GM18519 (cell line): ENCODE results near the gene CLDN12.
A peak's percentile ranks its signal among the peaks of the same experiment; 100 is the strongest.
"Not testable (repeated sequence)": the region's sequence is repeated elsewhere in the genome, so short reads cannot be mapped to it uniquely, and the experiment has no call there.

Experiments used
- ATAC-seq: cut with Tn5 transposase; IDR thresholded peaks from one replicate; pipeline ENCODE4 v1.9.1; 2021; ENCODE audit warnings: mild to moderate bottlenecking, moderate library complexity; ENCODE audit not compliant: unreplicated experiment, low FRiP score

Gene CLDN12

GRCh38 chr7:90430614-90431460 lies 27.6 kb downstream of the CLDN12 start:
- ATAC-seq = no peak

GRCh38 chr7:90432752-90433151 lies 29.5 kb downstream of the CLDN12 start:
- ATAC-seq = no peak

GRCh38 chr7:90433221-90433620 lies 30.0 kb downstream of the CLDN12 start:
- ATAC-seq = no peak

- no peak for ATAC-seq
These were observed 42.4 kb downstream of the CLDN12 start for GRCh38 chr7:90445633-90446032.

- ATAC-seq = no peak
These were observed 43.1 kb downstream of the CLDN12 start for GRCh38 chr7:90446137-90446899.

DNA sequence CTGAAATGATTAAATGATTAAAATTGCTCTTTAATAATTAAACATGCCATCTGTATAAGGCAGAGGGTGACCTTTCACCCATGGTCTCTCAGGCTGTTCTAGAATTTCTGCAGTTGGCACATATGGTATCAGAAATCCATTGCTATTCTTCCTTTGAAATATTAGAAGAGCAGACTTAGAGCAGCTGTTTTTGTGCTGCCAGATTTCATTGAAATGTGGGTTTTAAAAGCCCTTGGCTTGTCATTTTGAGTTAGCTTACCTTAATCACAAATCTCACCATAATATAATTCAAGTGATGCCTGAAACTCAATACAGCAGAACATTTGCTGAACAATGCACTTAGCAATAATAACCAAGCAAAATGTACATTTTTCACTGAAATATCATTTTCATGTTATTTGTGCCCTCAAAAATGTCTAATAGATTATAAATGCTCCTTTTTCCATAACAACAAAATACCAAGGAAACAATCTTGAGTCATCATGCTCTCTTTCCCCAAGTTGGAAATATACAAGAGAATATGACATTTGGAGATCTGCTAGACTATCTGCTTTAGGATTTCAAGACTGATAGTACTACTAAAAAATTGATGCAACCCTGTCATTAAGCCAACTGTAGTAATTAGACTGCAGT lies 50.1 kb downstream of the CLDN12 start:
- ATAC-seq = no peak

DNA sequence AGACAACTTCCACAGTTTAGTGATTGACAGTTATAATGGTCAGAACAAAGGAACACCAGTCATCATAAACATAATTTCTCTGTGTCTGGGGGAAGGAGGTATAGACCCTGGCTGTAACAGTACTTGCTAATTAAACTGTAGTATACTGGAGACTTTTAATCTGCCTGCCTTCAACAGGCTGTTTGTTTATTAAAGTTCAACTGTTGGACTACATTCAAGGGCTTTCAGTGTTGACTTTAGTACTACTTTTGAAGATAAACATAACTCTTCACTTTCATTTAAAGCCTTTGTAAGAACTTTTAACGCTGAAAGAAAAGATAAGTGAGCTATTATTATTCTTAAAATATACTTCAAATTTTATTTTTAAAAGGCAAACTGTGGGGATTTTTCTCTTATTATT lies 50.7 kb downstream of the CLDN12 start:
- ATAC-seq = no peak

DNA sequence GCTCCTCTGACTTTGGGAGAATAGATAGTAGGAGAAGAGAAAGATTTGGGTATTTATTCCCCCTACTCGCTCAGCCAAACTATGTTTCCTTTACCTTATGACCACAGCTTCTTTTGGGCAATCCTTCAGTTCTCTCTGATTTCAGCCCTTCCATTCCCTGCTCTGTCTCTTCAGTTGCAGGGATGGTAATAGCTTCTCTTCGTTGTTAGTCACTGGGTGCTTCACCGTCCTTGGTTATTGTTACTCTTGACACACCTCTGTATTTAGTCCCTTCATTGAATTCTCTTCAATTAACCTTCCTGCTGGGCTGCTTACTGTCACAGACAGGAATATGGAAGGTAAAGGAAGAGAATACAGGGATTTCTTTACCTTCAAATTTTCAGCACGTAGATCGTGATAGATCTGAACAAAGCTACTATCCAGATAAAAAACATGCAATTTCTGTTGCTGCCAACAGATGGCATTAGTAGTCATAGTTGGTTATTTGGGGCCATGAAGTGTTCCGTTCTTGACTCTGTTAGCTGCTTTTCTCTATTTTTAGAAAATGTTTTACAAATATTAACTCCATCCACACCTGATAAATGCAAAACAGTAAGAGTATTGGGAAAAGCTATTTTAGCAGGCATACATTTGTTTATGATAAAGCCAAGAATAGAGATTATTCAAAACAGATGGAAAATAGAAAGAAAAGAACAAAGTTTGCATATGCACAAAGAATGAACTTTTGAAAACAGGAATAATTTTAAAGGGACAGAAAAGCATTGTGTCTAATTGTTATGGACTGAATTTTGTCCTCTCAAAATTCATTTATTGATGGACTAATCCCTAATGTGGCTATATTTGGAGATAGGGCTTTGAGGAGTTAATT lies 52.1 kb downstream of the CLDN12 start:
- ATAC-seq = peak; percentile 91

- no peak for ATAC-seq
These were observed 54.8 kb downstream of the CLDN12 start for GRCh38 chr7:90458104-90458503.

DNA sequence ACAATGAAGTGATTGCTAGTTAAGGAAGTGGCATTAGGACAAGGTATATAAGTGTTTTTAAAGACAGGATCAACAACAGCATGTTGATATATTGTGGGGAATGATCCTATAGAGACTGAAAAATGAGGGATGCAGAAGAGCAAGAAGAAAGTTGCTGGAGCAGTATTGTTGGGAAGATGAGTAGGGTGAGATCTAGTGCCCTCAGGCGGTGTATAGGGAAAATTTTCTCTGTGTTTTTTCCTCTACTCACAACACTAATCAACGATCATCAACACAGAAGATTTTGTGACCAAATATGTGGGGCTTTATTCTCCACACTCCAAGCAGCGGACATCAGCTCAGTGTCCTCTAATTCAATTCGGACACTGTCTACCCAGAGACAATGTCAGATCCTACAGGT lies 56.6 kb downstream of the CLDN12 start:
- no peak for ATAC-seq

GRCh38 chr7:90461219-90461618 lies 58.0 kb downstream of the CLDN12 start:
- ATAC-seq = no peak

GRCh38 chr7:90463151-90463628 lies 59.9 kb downstream of the CLDN12 start:
- ATAC-seq = not testable (repeated sequence)
